DND-41 (cell line): ENCODE measurements around the gene MMADHC.

Experiments used
- ATAC-seq: fragments of 200-7000 bp; cut with Tn5 transposase; 3 replicates; pipeline ENCODE4 v1.9.1; 2021; ENCODE audit warnings: low read depth; ENCODE audit not compliant: insufficient read depth
- DNase-seq: peaks from one replicate; pipeline ENCODE4 v3.0.0-alpha.2; 2020
- H2AFZ ChIP-seq: 2 replicates; pipeline ENCODE4 v1.6.0; 2012; ENCODE audit warnings: low read depth, low read length
- H3K27ac ChIP-seq: 2 replicates; pipeline ENCODE4 v1.5.1; 2012; ENCODE audit warnings: low read length, inconsistent platforms
- H3K27me3 ChIP-seq: fragments of 200-600 bp; sonication (generic); 2 replicates; pipeline ENCODE4 v1.6.0; 2012; ENCODE audit warnings: low read length, mild to moderate bottlenecking, inconsistent platforms; ENCODE audit not compliant: insufficient read depth, poor library complexity
- H3K36me3 ChIP-seq: 2 replicates; pipeline ENCODE4 v1.5.1; 2012; ENCODE audit warnings: low read length, inconsistent platforms; ENCODE audit not compliant: insufficient read depth
- H3K4me1 ChIP-seq: 2 replicates; pipeline ENCODE4 v1.5.1; 2012; ENCODE audit warnings: mild to moderate bottlenecking, low read length; ENCODE audit not compliant: insufficient read depth
- H3K4me2 ChIP-seq: 2 replicates; pipeline ENCODE4 v1.6.0; 2012; ENCODE audit warnings: mild to moderate bottlenecking, moderate library complexity, low read length, inconsistent platforms; ENCODE audit not compliant: insufficient read depth
- H3K4me3 ChIP-seq, 2 experiments: fragments of 200-600 bp in 1 of 2; shearing (Covaris generic) in 1 of 2; 2 replicates each; pipeline ENCODE4 v1.5.1; 2012 to 2016; ENCODE audit warnings: inconsistent platforms in 2 of 2, low read length in 2 of 2, mild to moderate bottlenecking in 2 of 2, low read depth in 1 of 2, moderate library complexity in 1 of 2
- H3K79me2 ChIP-seq: 2 replicates; pipeline ENCODE4 v1.6.0; 2012; ENCODE audit warnings: low read length, inconsistent platforms; ENCODE audit not compliant: insufficient read depth
- H3K9ac ChIP-seq: 2 replicates; pipeline ENCODE4 v1.6.0; 2012; ENCODE audit warnings: low read depth, mild to moderate bottlenecking, inconsistent platforms, low read length, moderate library complexity
- H3K9me3 ChIP-seq: 2 replicates; pipeline ENCODE4 v1.5.1; 2012; ENCODE audit warnings: low read length, moderate library complexity, mild to moderate bottlenecking, inconsistent platforms; ENCODE audit not compliant: insufficient read depth, severe bottlenecking
- H4K20me1 ChIP-seq: 2 replicates; pipeline ENCODE4 v1.6.0; 2012; ENCODE audit warnings: low read length; ENCODE audit not compliant: insufficient read depth
- CTCF ChIP-seq: IDR thresholded peaks from 2 replicates; pipeline ENCODE4 v1.5.1; 2012; ENCODE audit warnings: borderline replicate concordance, low read length, moderate library complexity, mild to moderate bottlenecking; ENCODE audit not compliant: poor library complexity, severe bottlenecking; ENCODE audit errors: extremely low read depth
- EZH2 ChIP-seq: IDR thresholded peaks from 3 replicates; pipeline ENCODE4 v1.6.1; 2012; ENCODE audit warnings: borderline replicate concordance, low read depth, mild to moderate bottlenecking, moderate library complexity, low read length, inconsistent platforms; ENCODE audit not compliant: severe bottlenecking

Gene MMADHC

GRCh38 chr2:149622343-149622742 is 34.8 kb upstream of the MMADHC start:
- Histone ChIP-seq H3K27ac (no peak overlapping the region), H3K27me3 (no peaks in the 10 kb centered on the region), H3K4me1 (no peaks in the 10 kb centered on the region), H3K36me3 (no peaks in the 10 kb centered on the region), H4K20me1 (no peaks in the 10 kb centered on the region), H3K9ac (no peak overlapping the region), H3K4me3 (no peak overlapping the region), H3K9me3 (no peaks in the 10 kb centered on the region), H2AFZ (no peak overlapping the region), H3K79me2 (no peaks in the 10 kb centered on the region), H3K4me2 (no peak overlapping the region)
- no peak for ATAC-seq
- TF ChIP-seq CTCF (no peak), EZH2 (no peak)
- DNase-seq, result no peak

DNA sequence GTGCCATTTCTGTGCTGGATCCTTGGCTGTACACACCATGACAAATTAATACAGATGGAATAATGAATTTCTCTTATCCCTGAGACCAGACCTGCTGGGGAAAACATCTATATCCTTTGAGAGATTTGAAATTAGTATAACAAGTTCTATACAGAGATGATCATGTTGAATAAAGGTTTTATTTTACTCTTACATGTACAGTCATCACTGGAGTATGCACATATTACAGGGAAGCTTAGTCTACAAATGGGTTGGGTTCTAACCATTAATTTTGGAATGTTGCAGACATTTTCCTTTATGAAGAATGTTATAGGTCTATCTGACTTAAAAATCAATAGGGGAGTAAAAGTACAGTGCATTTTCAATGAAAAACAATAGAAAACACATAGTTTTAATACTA is 29.9 kb upstream of the MMADHC start:
- H3K79me2 ChIP-seq, result no peaks in the 10 kb centered on the region
- TF ChIP-seq CTCF, result no peak
- no peak for TF ChIP-seq EZH2
- H3K9me3 ChIP-seq, result no peaks in the 10 kb centered on the region
- H3K27me3 ChIP-seq, result no peaks in the 10 kb centered on the region
- H4K20me1 ChIP-seq, result no peaks in the 10 kb centered on the region
- no peaks in the 10 kb centered on the region for H3K4me1 ChIP-seq
- no peak overlapping the region for H3K4me2 ChIP-seq
- H3K36me3 ChIP-seq, result no peaks in the 10 kb centered on the region
- H3K27ac ChIP-seq, result no peak overlapping the region
- H3K4me3 ChIP-seq, result no peak overlapping the region
- DNase-seq (no peak), ATAC-seq (no peak)
- H3K9ac ChIP-seq, result no peak overlapping the region
- no peak overlapping the region for H2AFZ ChIP-seq

DNA sequence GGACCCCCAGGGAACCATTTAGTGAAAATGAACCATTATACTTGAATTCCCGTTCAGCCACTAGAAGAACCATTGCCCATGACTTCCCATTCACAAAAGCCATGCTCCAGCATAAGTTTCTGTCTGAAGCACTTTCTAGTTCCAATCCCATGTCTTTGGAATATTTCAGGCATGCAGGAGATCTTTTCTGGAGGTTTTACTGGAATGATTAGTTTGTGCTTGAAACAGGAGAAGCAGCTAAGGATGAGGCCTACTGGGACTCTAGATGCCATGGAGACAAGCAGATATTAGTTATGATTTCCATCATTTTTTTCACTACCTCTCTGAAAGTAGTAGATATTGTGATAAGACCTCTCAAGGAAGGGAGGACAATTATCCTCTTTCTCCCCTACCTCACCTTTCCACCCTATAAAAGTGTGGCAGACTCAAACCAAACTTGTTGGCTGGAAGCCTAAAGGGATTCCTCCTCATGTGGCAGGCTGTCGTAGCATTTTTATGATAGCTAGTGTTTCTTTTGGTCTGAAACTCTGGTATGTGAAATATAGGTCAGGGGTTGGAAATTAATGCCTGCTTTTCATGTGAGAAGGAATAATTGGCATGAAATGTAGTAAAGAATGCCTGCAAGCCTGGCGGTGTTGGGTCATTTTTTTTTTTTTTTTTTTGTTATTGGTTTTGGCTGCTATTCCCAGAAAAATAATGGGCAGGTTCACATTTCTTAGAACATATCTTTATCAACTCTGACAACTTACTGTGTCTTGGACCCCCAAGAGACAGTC is 29.3 kb upstream of the MMADHC start:
- H3K27ac ChIP-seq, result no peak overlapping the region
- TF ChIP-seq CTCF, result no peak
- no peak for TF ChIP-seq EZH2
- no peak overlapping the region for H3K4me3 ChIP-seq
- no peaks in the 10 kb centered on the region for H3K79me2 ChIP-seq
- no peaks in the 10 kb centered on the region for H3K9me3 ChIP-seq
- H3K4me1 ChIP-seq, result no peaks in the 10 kb centered on the region
- H3K36me3 ChIP-seq, result no peaks in the 10 kb centered on the region
- no peak overlapping the region for H2AFZ ChIP-seq
- no peaks in the 10 kb centered on the region for H3K27me3 ChIP-seq
- H4K20me1 ChIP-seq, result no peaks in the 10 kb centered on the region
- DNase-seq (no peak), ATAC-seq (no peak)
- no peak overlapping the region for H3K9ac ChIP-seq
- H3K4me2 ChIP-seq, result no peak overlapping the region
